Tibial nerve (tissue), 4 donors: ENCODE measurements around the gene THUMPD3. TPM values are rescaled to one million over a fixed set of nuclear protein-coding genes. Genes with fewer than 3 reads are reported as not detected.

Experiments used
- DNase-seq, 2 donors: peaks; one replicate each; pipeline ENCODE4 v3.0.0-alpha.2; 2019; ENCODE audit warnings: low spot score in 2 of 2
- H3K27ac ChIP-seq, 4 donors: fragments of 200-600 bp; sonication (generic) in 3 of 4; one replicate each; pipeline ENCODE4 v1.5.1; 2017 to 2019; ENCODE audit warnings: mild to moderate bottlenecking in 1 of 4
- H3K27me3 ChIP-seq, 2 donors: fragments of 200-600 bp; sonication (generic) in 1 of 2; one replicate each; pipeline versions ENCODE4 v1.5.1 to v1.6.0; 2017 to 2019
- H3K36me3 ChIP-seq, 3 donors: fragments of 200-600 bp; sonication (generic); one replicate each; pipeline ENCODE4 v1.5.1; 2018 to 2019
- H3K4me1 ChIP-seq, 4 donors: fragments of 200-600 bp; sonication (generic) in 3 of 4; one replicate each; pipeline ENCODE4 v1.5.1; 2017 to 2019
- H3K4me3 ChIP-seq, 4 donors: fragments of 200-600 bp; sonication (generic) in 3 of 4; one replicate each; pipeline ENCODE4 v1.5.1; 2017 to 2019; ENCODE audit warnings: mild to moderate bottlenecking in 1 of 4, moderate library complexity in 1 of 4
- H3K9me3 ChIP-seq, 4 donors: fragments of 200-600 bp; sonication (generic) in 3 of 4; one replicate each; pipeline ENCODE4 v1.5.1; 2017 to 2019
- CTCF ChIP-seq, 5 experiments: fragments of 200-600 bp in 3 of 5; fragments of 450-650 bp in 2 of 5; sonication (generic) in 3 of 5; IDR thresholded peaks; one replicate each; pipeline ENCODE4 v1.5.1; 2016 to 2019; ENCODE audit warnings: antibody characterized with exemption in 5 of 5, mild to moderate bottlenecking in 3 of 5, moderate library complexity in 2 of 5
- EP300 ChIP-seq, 2 donors: sonication (generic); formaldehyde crosslinking; IDR thresholded peaks; one replicate each; pipeline ENCODE4 v1.6.1; 2017; ENCODE audit warnings: antibody characterized with exemption in 2 of 2, mild to moderate bottlenecking in 1 of 2
- POLR2A ChIP-seq, 2 donors: fragments of 450-650 bp; IDR thresholded peaks; one replicate each; pipeline ENCODE4 v1.6.1; 2017; ENCODE audit warnings: antibody characterized with exemption in 2 of 2, mild to moderate bottlenecking in 2 of 2, moderate library complexity in 2 of 2
- WGBS, 2 donors: methylation state at CpG; one replicate each; pipeline ENCODE4 v1.1.5; 2018; 5-methylcytosine and 5-hydroxymethylcytosine counted together
- total RNA-seq, 4 donors: library from RNA; depleted of rRNA; stranded (reverse); fragments of >200 nt; gene quantifications; one replicate each; pipeline ENCODE4 v1.1.0, GENCODE V29; 2016

The THUMPD3 gene
- total RNA-seq, 4 donors from 2014 or later = 21.6 to 42.6 (median 30.5) TPM

DNA sequence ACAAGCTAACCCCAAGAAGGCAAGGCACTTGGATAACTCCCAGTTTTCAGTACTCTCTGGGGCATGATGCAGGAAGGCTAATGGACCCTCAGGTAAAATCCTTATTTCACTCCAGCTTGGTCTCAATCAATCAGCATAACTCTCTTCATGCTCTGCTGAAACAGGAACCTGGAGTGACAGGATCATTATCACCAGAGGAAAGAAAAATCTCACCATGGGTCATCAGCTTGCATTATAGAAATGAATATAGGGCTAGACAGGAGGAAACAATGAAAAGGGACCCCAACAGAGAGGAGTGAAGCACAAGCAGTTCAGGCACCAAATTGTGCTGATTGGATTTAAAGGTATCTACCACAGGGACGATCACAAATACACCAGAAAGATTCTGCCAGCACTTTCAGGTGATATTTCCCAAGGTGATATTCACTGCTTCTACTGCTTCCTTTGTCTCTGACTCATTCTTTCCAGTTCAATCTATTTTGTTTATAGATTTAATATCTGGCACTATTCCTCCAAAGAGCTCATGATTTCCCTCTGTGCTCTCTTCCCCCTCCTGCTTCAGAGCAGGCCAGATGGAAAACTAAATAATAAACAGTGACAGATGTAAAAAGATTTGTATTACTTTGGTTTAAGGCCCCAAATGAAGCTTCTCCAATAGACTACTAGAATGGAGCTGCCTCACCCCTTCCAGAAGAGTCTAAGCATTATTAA lies 22.9 kb upstream of the THUMPD3 start:
- no peaks in the 10 kb centered on the region for H3K36me3 ChIP-seq
- H3K27me3 ChIP-seq = no peaks in the 10 kb centered on the region
- no peaks in the 10 kb centered on the region for H3K9me3 ChIP-seq
- H3K4me3 ChIP-seq = no peak overlapping the region
- no peak overlapping the region for H3K27ac ChIP-seq
- no peak for DNase-seq
- H3K4me1 ChIP-seq = no peaks in the 10 kb centered on the region
- no peak for TF ChIP-seq CTCF (IDR thresholded peaks at IDR 0.05)
- TF ChIP-seq POLR2A (IDR thresholded peaks at IDR 0.05) = no peak
- no peak for TF ChIP-seq EP300 (IDR thresholded peaks at IDR 0.05)
- WGBS, 2 donors = 55 to 66% methylated on average over 1 of the region's 1 CpG

- Histone ChIP-seq H3K4me3 (no peak overlapping the region), H3K4me1 (no peaks in the 10 kb centered on the region), H3K9me3 (no peaks in the 10 kb centered on the region), H3K36me3 (no peaks in the 10 kb centered on the region), H3K27ac (no peak overlapping the region), H3K27me3 (no peaks in the 10 kb centered on the region)
- 72% methylated on average over 3 of the region's 3 CpGs for WGBS, 2 donors
- TF ChIP-seq EP300 (IDR thresholded peaks at IDR 0.05) (no peak), CTCF (IDR thresholded peaks at IDR 0.05) (no peak), POLR2A (IDR thresholded peaks at IDR 0.05) (no peak)
- no peak for DNase-seq
Measured at GRCh38 chr3:9340472-9340902, 22.4 kb upstream of the THUMPD3 start.

DNA sequence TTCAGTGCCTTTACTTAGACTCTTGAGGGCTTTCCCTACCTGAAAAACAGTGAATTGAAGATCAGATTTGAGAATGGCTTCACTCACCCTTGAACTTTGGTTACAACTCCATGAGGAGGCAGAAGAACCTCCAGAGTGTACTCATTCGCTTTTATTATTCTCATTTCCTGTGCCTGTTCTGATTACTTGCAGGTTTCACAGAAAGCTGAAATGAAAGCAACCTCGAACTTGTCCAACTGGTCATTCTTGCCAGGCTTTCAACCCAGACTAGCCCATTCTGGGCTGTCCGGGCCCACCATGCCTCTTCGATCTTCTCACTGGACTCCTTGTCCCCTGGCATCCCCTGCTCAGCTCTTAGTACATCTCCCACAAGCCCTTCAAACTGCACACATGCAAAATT lies 20.2 kb upstream of the THUMPD3 start:
- H3K27me3 ChIP-seq = no peaks in the 10 kb centered on the region
- no peak for DNase-seq
- H3K36me3 ChIP-seq = no peaks in the 10 kb centered on the region
- no peaks in the 10 kb centered on the region for H3K4me1 ChIP-seq
- TF ChIP-seq POLR2A (IDR thresholded peaks at IDR 0.05) = no peak
- TF ChIP-seq EP300 (IDR thresholded peaks at IDR 0.05) = no peak
- no peak for TF ChIP-seq CTCF (IDR thresholded peaks at IDR 0.05)
- 67 to 70% methylated on average over 4 of the region's 4 CpGs for WGBS, 2 donors
- no peak overlapping the region for H3K4me3 ChIP-seq
- no peaks in the 10 kb centered on the region for H3K9me3 ChIP-seq
- no peak overlapping the region for H3K27ac ChIP-seq

GRCh38 chr3:9343115-9343514 lies 19.7 kb upstream of the THUMPD3 start:
- H3K36me3 ChIP-seq = no peaks in the 10 kb centered on the region
- H3K9me3 ChIP-seq = no peaks in the 10 kb centered on the region
- no peaks in the 10 kb centered on the region for H3K4me1 ChIP-seq
- H3K4me3 ChIP-seq = no peak overlapping the region
- no peak overlapping the region for H3K27ac ChIP-seq
- 53 to 66% methylated on average over 4 of the region's 4 CpGs for WGBS, 2 donors
- no peaks in the 10 kb centered on the region for H3K27me3 ChIP-seq
- DNase-seq = no peak
- no peak for TF ChIP-seq POLR2A (IDR thresholded peaks at IDR 0.05)

GRCh38 chr3:9345041-9345440 lies 17.8 kb upstream of the THUMPD3 start:
- no peak for DNase-seq
- Histone ChIP-seq H3K27ac (no peak overlapping the region), H3K4me3 (no peak overlapping the region), H3K36me3 (peaks cover 0 to 18% (median 0%) of the 10 kb centered on the region in 3 donors), H3K4me1 (no peaks in the 10 kb centered on the region), H3K27me3 (no peaks in the 10 kb centered on the region), H3K9me3 (no peaks in the 10 kb centered on the region)
- TF ChIP-seq CTCF (IDR thresholded peaks at IDR 0.05) (no peak), POLR2A (IDR thresholded peaks at IDR 0.05) (no peak), EP300 (IDR thresholded peaks at IDR 0.05) (no peak)
- WGBS, 2 donors = 0 to 15% methylated on average over 1 of the region's 1 CpG
